COLO829 (cell line): Measurements from ENCODE around the gene ZNF536.

Source experiments
- DNase-seq: peaks from one replicate; pipeline ENCODE4 v3.0.0; 2012; ENCODE audit warnings: low spot score

Gene ZNF536

DNA sequence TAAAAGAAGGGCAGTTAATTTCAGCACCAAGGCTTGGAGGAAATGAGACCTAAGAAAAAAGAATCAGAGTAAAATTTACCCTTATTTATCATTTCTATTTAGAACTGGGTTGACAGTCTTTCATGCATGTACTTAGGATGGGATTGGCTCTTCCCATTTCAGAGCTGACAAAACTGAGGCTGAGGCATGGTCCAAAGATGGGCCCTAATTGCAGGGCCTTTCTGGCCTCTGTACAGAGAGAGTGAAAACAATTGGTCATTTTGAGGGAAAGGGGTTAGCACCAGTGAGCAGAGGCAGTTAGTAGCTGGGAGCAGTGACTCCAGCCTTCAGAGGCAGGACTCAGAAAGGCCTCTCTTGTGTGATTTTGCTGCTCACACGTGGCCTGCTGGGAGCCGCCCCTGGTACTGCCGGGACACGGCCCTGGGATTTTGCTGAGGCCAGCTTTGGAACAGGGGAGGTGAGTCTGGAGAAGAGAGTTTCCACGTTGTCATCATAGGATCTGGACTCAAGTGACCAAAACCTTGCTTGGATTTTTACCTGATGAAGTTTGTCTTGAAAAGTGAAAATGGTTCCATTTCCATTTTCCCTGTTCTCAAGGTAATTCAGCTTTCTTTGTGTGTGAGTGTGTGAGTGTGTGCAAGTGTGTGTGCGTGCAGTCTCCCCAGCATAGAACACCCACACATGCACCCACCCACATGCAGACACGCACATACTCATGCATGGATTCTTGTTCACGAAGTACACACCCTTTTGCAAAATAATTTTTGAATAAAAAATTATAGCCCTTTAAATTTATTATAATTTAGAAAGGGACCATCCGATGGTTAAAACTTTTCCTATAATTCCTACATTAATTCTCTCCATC lies at the start of gene ZNF536:
ZNF536 (plus strand) TSS at position 425 of the 865 bp plus-strand sequence. CDS start 71,179 bp downstream, outside the sequence.
- no peak for DNase-seq

DNA sequence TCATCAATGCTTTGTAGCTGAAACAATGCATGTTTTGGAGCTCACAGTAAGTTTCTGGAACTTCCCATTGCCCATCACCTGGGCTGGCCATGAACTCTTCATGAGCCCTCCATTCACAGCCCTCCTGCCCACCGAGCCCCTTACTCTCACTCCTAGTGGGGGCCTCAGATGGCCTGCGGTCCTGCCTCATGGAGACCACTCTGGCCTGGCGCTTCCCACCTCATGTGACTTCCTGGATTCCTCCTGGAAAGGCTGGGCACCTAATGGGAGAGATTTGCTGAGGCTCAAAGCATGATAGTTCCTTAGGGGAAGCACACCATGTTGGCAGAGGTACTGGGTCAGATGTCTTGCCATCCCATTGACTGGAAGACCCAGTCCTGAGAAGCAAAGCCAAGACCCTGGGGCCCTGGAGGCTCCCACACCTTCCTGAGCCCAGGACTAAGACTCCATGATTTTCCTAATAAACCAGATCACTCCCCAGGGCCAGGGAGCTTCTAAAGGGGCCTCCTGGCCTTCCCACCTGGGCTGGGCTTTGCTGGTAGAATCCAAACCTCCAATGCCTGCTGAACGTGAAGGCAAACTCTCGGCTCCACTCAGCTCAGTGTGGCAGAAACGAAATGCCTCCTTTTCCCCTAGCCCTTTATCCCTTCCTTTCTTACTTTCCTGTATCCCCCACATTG lies 49.4 kb upstream of the ZNF536 start:
- no peak for DNase-seq

DNA sequence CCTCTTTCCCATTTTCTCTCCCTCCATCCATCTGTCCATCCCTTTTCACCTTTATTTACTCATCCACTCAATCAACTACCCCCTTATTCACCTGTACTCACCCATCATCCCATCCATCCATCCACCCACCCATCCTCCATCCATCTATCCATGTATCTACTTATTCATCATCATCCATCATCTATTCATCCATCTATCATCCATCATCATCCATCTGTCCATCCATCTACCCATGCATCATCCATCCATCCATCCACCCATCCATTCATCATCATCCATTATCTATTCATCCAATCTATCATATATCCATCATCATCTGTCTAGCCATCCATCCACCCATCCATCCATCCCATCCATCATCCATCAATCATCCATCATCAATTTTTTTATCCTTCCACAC lies 48.3 kb upstream of the ZNF536 start:
- DNase-seq, result no peak

DNA sequence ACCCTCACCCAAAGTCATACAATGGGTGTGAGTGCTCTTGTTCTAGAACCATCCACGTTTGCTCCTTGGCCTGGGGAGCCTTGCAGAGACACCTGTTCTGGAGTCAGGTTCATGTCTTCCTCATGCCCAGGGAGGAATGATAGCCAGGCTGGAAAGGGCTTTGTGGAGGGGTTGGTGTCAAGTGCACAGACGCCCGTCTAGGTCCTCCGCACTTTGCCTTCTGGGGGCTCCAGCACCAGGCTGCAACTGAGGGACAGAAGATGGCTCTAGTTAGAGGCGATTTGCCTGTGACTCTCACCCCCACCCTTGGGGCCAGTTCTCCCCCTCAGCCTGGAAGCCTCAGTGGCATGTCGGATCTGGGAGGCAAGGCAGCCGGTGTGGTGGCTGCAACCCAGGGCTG lies 47.2 kb upstream of the ZNF536 start:
- DNase-seq, result no peak

DNA sequence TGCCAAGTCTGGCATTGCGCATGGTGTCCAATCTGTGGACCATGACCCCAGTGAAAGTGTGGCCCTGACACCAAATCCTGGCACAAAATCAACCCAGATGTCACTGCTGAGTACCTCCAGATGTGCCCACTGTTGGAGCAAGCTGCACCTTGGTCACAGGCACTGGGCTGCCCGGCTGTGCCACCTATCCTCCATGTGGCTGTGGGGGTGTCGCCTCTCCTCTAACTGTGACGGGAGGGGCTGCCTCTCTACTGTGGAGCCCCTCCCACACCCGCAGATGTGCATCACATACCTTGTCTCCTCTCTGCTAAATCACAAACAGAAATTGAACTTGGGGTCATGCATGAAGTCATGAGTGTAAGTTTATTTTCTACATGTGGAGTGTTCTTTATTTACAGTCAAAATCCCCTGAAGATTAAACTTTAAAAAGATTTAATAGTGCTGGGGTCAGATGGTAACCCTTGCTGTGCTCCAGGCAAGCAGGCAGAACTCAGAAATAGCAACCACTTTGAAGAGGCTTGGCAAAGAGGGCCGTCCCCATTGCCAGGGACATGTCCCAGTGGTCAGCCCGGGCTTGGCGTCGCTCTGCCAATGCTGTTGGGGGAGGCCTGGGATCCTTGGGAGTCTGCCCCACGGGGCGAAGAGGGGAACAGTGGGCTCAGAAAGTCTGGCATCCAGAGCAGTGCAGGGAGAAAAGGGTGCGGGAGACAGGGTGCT lies 46.4 kb upstream of the ZNF536 start:
- no peak for DNase-seq

DNA sequence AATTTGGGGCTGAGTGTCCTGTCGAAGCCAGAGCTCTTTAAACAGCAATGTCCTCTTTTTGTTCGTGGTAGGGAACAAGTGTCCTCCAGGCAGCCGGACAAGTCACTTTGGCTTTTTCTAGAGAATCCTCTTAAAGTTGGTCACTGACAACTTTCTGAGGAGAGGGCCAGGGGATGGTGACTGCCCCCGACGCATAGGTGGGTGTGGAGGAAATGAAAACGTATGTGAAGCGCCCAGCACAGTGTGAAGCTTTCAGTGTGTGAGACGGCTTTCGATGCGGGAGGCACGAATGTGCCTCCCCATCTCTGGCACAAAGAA lies 45.8 kb upstream of the ZNF536 start:
- DNase-seq, result no peak

DNA sequence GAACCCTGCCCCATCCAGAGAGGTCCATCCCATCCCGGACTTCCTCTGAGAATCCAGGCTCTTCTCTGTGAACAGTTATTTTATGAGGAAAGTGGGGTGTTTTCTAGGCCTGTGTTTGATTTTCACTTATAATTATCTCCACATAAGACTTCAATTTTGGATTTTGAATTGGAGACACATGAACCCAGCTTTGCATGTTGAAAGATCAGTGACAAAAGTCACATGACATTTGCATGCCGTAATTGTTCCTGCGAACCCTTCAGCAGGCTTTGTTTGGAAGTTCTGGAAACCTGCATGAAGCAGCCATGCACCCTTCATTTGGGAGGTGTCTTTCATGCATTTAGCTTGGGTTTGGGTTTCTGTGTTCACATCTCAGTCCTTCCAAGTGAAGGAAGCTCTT lies 44.9 kb upstream of the ZNF536 start:
- DNase-seq, result no peak

DNA sequence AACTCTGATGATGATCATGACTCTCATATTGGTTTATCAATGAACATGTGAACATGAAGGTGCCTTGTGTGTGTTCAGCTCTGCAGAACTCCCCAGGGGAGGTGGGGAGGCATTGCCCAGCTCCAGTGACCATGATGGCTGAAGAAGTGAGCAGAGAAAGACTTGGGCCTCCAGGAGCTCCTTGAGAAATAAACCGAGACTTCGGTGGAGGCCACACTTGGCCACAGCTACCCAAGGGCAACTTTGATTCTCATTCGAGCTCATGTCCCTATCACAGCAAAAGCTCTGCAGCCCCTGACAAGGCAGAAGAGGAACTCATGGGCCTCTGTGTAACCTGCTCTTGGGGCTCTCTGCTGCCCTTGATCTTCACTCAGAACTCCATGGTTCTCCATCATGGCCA lies 44.1 kb upstream of the ZNF536 start:
- no peak for DNase-seq

DNA sequence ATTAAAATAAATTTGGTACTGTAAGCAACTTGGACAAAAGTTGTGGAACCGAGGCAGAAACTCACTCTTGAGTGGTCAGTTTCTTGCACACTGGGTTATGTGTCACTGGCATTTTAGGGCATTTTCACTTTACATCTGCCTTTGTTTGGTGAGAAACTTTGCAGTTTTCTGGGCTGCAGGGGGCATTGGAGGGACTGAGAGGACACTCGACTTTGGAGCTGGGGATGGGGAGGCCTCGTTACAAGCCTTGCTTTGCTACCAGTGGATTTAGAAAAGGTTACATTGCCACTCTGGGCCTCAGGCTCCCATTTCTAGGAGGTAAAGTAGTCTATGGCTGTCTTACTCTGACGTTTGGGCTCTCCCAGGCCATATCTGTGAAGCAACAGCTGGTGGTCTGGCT lies 41.9 kb upstream of the ZNF536 start:
- DNase-seq, result no peak

DNA sequence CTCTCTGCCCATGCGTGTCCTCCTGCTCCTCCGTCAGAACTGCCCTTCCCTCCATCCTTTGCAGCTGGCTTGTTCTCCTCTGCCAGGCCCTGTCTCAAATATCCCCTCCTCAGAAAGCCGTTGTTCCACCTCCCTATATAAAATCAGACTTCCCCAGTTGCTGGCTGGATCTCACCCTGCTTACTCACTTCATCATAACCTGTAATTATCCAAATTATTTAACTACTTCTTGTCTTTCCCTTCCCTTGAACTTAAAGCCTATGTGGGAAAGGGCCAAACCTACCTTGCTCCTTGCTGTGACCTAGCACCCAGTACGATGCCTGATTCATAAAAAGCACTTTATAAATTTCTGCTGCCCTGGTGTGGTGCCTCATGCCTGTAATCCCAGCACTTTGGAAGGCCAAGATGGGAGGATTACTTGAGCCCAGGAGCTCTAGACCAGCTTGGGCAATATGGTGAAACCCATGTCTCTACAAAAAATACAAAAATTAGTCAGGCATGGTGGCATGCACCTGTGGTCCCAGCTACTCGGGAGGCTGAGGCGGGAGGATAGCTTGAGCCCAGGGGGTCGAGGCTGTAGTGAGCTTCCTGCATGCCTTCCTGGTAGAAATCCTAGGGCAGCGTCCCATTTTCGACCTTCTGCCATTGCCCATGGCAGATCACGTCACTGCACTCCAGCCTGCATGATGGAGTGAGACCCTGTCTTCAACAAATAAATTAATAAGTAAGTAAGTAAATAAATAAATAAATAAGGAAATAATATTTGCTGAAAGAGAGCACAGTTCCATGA lies 39.5 kb upstream of the ZNF536 start:
- DNase-seq, result no peak

DNA sequence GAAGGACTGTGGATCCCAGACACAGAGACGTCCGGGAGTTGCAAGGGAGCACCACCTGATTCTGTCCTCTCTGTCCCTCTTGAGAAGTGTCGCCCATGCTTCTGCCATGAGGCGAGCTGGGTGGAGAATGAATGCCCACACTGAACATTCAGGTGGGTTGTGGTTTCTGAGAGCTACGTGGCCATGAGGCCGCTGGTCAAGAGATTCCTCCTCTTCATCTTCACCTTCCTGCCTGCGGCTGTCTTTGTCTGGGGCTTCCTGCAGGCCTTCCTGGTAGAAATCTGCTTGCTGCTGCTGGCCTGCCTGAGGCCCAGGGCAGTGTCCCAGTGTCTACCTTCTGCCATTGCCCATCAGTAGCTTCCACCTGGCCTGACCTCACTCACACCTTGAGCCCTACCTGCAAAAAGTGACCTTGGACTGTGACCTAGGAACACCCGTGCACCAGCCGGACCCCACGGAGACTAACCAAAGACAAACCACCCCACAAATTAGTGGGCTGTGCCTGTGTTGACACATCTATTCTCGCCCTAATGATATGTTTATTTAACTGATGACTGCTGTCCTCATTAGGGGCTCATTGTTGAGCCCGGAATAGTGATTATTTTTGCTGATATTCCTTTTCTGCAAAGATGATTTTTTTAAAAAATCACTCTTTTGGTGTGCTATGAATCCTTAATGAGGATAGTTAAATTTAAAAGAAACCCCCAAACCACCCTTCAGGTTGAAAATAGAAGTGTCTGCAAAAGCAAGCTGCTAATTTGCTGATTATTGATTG lies 38.7 kb upstream of the ZNF536 start:
- no peak for DNase-seq

DNA sequence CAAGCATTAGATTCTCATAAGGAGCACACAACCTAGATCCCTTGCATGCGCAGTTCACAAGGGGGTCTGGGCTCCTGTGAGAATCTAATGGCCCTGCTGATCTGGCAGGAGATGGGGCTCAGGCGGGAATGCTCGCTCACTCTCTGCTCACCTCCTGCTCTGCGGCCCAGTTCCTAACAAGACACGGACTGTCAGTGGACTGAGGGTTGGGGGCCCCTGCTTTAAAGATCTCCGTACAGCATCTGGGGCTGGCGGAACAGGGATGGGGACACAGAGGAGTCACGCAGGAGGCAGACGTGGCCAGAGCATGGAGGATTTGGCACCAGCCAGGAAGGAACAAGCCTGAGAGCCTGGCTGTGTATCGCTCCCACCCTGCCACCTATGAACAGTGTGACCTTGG lies 37.3 kb upstream of the ZNF536 start:
- no peak for DNase-seq

DNA sequence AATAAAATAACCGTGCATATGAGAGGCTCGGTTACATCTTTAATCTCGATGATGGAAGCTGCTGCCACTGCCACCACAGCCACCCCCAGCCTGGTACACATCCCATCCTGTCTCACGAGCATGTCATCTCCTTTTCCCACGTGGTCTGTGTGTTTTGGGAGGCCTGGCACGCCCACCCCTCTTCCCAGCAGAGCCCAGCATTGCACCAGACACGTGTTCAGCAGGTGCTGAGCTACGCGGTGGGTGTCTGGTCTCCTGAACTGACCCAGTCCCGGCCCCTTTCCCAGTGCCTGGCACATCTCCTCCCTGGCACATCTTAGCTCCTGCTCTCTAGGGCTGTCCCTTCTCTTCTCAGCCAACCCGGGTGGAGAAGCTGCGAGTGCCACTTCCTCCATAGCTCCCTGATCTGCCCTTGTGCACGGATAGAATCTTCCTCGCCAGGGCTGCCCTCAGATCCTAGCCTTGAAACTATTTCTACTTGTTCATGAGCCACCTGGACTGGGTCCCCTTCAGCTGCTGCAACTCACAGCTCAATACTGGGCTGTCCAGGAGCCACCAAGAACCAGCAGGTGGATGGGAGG lies 36.8 kb upstream of the ZNF536 start:
- no peak for DNase-seq

DNA sequence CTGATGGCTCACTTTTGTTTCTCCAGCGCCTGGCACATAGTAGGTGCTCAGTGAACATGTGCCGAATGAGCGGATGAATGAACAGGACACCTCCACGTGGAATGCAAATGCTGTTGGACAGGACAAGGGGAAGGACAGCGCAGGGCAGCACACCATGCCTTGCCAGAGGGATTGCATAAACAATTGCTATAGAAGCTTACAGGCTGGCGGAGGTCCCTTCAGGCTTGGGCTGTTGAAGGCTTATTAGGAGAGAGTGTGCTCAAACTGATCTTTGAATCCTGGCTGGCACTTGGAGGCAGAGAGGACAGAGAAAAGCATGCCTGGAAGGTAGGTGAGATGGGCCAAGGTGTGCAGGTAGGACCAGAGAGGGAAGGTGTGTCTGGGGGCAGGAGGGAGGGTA lies 35.9 kb upstream of the ZNF536 start:
- no peak for DNase-seq

DNA sequence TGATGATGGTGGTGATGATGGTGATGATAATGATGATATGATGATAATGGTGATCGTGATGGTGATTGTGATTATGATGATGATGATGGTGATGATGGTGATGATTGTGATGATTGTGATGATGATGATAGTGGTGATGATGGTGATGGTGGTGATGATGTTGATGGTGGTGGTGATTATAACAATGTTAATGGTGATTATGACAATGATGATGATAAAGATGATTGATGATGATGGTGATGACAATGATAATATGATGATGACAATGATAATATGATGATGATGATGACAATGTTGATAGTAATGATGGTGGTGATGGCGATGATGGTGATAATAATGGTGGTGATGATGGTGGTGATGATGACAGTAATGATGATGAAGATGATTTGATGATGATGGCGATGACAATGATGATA lies 34.1 kb upstream of the ZNF536 start:
- no peak for DNase-seq

DNA sequence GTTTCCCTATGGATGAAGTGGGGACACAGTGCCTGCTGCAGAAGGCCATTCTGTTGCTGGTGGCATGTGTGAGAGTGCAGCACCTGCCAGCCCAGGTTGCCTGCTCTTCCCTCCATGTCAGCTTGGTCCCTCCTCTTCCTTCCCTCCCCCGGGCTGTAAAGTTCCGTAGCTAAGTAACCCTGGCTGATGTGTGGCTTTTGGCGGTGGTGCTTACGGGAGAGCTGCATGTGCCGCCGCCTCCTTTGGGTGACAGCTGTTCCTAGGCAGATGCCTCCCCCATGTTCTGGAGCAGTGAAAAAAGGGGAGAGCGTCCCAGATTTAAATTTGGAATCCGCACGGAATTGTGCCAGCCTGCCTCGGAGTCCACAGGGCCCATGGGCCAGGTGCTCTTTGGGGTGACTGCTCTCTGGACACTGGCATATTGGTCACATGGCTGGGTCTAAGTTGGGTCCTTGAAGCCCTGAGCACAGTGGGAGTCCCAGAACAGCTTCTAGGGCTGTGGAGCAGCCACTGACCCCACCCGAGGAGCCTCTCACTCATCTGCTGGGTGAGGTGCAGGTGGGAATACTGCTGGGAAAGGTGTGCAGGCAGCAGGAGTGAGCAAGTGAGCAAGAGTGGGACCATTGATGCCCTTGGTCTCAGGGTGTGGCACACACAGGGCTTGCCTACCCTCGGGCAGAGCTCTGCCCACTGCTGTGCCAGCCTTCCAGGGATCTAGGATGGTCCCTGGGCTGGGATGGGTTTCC lies 33.1 kb upstream of the ZNF536 start:
- DNase-seq, result no peak

DNA sequence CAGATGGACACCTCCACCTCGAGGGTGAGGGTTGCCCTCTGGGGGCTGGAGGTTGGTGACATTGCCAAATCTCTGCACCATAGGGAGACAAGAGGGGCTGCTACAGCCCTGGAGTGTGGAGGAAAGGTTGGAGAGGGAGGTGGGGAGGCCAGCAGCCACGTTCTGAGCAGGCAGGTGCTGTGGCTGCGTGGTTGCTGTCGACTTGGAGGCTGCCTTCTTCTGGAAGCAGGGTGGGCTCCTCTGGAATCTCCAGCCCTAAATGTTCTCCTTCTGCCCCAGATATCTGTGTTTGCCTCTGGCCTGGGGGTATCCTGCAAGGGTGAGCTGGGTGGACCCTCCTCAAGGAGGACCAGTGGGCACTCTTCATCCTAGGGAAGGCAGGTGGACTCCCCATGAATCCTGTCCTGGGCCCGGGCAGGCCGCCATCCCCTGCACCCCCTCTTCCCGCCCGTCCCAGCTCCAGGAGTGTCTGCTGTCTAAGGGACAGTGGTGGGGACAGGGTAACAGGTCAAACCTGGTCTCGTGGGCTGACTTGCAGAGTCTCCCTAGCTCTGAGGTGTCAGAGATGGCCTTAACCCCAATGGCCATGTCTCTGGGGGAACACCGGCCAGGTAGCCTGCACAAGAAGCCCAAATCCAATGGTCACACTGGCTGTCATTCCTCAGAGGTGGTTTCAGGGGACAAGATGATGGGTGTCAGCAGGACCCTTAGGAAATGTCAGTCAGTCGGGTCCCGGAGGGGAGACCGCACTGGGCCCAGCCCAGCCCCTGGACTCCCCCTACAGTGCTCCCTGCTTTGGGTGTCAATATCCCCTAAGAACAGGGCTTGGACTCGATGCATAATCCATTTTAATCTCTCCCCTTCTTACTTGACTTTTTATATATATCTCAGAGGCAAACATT lies 32.3 kb upstream of the ZNF536 start:
- DNase-seq, result no peak

DNA sequence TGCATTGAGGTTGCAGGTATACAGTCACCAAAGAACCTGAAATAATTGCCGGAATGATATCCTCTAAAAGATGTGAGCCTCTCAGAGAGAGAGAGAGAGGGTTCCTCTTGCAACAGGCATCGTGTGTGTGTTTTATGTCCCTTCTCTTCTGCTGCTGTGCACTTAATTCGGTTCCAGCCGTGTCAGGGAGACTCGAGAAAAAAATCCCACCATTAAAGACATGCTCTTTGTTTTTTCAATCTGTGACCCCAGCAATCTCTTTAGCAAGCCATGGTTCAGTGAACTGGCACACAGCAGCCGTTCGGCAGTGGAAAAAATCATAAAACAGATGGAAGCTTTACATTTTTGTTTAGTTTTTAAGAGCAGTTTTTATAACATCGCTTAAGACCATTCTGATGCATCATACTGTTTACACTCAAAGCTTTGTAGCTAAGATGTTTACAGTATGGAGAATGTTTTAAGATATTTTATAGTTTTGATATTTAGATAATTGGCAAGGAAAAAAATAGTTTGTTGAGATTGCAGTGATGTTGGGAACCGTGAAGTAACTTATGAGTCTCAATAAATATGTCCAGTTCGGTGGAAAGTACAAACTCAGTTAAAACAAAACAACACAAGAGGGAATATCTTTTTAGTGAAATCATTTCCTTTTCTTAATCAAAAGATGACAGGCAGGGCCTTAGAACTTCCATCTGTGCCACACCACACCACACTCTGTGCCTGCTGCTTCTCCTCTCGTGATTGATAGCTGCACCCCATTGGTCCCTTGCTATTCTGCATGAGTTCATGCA lies 31.2 kb upstream of the ZNF536 start:
- no peak for DNase-seq
